Measurements from ENCODE around the gene MAPK12.
A peak's percentile ranks its signal among the peaks of the same experiment; 100 is the strongest.

Gene MAPK12

DNA sequence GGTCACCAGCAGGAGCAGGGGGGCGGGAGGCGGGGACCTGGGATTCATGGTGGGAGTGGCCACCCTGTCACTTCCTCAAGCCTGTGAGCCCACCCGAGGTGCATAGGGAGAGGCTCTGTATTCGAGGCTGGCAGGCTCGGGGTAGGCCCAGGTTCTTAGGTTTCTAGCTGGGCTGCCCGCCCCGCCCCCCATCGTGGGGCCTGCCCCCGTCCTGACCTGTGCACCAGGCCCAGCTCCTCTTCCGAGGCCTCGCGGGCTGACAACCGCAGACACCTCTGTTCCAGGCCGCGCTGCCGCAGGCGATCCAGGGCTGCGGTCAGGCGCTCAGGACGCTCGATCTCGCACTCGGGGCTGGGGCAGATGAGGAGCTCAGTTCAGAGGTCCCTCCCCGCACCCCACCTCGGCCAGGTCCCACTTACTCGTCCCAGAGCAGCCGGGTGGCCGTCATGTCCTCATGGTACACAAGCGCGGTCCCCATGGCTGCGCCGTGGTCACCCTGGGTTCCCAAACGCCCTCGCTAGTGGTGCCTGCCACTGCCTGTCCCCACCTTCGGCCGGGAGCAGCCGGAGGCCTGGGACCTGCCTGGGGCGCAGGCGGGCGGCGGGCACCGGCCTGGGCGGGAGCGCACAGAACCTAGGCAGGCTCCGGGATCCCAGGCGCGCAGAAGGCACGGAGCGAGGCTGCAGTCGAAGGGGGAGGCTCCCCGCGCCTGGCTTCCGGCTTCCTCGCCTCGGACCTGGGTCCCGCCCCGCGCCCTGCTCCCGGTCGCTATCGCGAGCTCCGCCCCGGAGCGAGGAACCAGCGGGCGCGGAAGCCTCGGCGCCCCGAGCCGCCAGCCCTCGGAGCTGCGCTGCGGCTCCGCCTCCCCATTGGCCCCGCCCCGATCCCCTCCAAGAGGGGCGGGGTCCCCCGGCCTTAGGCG is 10.7 kb downstream of the MAPK12 start, which contains the start of gene HDAC10:
Gene HDAC10 (minus strand): TSS at position 711 of the 922 bp plus-strand sequence. CDS start 233 bp downstream, at position 478.
- FAIRE-seq, result no peak

DNA sequence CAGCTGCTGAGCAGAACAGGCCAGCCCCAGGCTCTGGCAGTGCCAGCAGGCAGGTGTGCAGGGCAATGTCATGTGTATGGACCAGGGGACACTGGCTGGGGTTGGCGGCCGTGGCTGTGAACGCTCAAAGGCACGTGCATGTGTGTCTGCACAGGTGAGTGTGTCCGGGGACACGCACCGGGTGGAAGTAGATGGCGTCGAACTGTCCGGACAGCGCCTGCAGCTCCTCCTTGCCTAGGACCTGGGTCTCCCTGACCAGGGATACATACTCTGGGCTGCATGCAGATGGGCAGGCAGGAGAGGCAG is 11.3 kb downstream of the MAPK12 start:
- no peak for FAIRE-seq

DNA sequence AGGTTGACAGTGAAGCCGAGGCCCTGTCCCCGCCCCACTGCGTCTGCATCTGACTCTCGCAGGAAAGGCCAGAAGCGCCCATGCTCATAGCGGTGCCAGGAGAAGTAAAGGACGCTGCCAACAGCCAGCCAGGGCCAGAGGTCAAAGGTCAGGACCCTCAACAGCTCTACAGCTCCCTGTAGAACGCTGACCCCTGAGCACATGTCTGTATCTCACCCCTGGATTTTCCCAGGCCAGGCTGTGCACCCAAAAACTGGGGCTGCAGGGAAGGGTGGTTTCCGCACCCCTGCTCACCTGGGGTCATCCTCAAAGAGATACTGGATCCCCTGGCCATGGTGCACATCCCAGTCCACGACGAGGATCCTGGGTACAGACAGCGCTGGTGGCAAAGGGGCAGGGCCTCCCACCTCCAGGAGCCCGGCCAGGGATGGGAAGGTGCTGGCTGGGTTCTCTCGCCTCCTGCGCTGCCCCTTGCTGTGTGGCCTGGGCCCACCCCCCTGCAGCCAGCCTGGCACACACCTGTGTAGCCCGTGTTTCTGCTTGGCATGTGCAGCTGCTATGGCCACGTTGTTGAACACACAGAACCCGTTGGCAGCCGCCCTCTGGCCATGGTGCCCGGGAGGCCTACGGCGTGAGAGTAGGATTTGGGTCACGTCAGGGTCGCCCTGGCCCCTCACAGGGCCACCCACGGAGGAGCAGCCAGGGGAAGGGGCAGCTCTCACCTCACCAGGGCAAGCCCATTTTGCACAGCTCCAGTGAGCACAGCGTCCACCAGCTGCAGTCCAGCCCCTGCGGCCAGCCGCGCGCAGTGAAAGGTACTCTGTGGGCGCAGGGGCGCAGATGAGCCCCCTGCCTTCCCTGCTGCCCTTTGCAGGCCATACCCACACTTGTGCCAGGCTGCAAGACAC is 11.9 kb downstream of the MAPK12 start:
- FAIRE-seq, result no peak

DNA sequence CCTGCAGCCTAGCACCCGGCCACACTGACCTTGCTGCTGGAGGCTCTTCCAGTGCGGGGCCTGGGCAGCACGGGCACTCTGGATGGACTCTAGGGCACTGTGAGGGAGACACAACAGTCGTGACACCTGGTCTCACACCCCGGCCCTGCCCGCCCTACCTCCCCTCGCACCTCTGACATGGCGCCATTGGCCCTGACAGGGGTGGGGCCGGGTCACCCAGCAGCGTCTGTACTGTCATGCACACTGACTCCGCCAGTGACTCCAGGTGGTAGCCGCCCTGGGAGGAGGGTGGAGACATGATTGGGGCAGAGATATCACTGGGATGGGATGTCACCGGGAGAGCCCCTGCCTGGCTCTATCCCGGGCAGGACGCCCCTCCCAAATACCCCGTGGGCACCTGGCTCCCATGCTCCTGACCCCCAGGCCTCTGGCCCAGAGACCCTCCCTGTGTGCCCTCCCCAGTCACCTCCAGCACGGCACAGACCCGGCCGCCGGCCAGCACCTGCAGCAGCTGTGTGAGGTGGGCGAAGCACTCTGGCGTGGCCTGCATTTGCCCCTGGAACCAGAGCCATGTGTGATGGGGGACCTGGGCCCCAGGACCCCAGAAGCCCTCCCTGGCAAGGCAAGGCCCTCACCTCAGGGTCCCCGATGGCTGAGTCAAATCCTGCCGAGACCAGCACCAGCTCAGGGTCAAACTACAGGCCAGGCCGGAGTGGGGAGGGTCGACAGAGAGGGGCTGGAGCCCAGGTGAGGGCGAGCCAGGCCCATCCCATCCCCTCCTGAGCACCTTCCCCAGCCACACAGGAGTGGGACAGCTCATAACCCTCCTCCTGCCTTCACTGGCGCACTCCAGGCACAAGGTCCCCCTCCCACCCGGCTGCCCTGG is 13.0 kb downstream of the MAPK12 start:
- FAIRE-seq, result no peak

DNA sequence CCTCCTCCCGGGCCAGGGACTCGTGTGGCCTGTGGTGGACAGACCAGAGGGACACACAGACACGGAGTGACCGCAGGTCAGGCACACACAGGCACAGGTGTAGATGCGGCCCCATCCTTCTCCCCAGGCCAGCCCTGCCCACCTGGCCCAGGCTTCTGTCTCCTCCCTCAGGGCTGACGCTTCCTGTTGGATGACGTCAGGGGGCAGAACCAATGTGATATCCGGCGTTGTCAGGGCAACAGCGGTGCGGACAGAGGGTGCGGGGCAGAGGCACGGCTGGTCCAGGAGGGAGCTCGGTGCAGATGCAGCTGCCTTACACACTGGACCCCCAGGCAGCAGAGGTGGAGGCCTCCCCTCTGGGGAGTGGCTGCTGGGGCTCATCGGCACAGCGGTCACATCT is 13.7 kb downstream of the MAPK12 start:
- FAIRE-seq, result no peak

DNA sequence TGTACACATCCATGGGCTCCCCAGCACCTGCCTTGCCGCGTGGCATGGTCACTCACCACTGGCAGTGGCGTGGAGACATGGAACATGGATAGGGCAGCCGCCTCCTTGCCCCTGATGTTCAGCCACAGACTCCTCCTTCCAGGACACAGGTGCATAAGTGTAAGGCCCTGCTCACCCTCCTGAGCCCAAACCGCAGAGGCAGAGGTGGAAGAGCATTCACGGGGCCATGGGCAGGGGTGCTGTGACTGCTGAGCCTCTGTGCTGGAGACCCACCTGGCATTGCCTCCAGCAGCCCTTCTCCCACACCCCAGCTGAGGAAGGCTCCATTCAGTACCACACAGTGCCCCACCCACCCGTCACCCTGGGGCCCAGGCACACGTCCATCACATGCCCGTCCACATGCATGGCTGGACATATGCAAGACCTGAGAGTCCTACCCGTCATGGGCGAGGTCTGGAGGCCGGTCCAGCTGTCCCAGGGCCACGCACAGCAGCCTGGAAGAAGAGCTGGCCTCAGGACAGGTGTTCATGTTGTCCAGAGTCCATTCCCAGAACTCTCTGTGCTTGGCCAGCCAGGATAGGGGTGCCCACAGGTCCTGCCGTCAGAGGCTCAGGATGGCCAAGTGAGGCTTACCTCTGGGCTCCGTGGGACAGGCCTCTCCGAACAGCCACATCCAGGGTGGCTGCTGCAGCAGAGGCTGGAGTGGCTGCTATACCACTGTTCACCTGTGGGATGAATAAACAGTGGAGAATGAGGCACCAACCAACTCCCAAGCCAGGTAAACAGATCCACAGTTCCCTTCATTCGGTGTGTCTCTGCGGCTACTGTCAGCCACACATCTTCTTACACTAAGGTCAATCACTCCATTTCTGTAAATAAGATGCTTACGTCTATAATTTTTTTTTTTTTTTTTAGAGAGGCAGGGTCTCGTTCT is 15.0 kb downstream of the MAPK12 start:
- FAIRE-seq, result no peak

DNA sequence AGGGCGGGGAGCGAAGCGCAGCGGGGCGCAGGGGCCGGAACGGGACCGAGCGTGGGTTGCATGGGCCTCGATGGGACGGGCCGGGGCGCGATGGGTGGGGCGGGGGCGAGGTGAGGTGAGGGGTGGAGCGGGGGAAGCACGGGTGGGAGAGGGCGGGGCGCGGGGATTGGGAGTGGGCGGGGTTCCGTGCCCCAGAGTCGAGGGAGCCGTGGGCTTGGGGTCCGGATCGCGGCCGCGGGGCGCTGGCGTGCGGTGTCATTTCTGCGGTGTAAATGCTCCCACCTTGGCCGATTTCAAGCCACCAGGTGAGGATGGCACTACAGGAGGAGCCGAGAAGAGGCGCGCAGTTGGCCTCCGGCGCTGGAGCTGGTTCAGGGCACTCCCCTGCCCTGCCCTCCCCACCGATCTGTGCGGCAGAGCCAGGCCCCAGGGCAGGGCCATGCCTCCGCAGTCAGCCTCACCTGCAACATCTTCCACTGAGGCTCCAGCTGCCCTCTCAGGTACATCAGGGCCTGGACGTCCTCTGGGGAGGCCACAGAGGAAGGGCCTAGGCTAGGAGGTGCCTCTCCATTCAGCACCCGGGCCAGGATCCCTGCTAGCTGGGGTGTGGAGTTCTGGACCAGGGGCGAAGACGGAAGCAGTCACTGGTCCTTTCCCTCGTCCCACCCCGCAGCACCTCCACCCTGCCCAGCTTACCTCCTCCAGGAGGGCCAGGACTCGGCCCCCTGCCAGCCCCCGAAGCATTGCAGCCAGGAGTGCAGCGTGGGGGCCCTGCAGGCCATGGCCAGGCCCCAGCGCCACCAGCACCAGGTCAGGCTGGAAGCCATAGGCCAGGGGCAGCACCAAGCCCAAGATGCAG is 16.0 kb downstream of the MAPK12 start:
- FAIRE-seq, result no peak

DNA sequence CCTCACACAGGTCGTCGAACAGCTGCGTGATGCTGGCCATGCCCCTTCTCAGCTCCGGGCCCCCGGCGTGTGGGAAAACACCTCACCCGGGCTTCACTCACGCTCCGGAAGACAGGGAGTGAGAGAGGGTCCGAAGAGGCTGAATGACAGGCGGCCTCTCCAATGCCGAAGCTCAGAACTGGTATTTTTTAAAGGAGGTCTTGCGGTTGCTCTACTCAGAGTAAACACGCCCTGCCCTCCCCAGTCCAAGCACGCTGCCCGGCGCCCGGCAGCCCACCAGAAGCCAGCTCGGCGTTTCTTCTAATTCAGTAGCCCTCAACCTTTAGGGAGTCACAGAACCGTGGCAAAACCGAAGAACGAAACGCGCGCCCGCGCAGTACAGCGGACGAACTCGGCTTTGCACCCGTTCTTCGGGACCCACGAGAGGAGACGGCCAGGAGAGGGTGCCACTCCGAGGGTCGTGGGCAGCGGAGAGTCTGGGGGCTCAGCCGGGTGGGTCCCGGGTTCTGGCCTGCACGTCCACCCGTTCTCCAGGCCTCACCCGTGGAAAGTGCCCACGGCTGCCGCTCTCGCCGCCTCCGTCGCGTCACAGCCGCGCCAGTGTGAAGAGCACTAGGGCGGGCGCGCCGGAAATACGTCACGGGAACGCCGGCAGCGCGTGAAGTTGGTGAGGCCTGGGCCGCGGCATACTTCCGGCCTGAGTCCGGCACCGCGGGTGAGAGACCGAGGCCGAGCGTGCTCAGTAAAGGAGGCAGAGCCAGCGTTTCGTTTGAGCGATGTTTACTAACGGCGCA is 16.9 kb downstream of the MAPK12 start, which contains the start of gene TUBGCP6:
Gene TUBGCP6 (minus strand): TSS at position 604 of the 794 bp plus-strand sequence. CDS start 564 bp downstream, at position 40.
- peak; percentile 68 for FAIRE-seq

DNA sequence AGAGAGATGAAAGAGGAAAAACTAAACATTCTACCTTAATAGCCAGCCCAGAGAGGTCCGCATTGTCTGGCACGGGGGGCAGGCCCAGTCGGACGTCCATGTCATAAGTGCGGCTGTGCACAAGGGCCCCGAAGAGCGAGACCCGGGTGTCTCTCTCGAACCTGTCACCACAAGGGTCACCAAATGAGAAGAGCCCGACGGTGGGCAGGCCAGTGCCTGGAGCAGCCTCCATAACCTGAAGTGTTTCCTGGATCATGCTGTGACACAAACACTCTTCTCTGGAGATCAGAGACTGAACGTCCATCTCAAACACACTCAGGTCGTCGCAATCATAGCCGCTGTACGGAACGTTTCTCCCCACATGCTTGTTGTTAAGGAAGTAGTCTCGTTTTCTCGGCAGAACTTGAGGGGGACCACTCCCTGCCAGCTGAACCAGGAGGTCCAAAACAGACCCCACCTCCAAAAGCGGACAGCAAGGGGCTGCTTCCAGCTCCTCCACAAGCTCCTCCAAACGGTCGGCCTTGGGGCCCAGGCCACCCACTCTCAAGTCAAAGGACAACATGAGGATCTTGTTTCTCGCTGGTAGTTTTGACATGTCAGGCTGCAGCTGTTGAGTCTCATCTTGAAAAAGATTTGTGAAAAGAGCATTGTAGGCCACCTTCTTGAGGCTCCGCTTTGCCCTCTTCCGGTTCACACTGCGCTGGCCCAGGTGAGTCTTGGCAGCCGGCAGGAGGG is 17.6 kb downstream of the MAPK12 start:
- no peak for FAIRE-seq

DNA sequence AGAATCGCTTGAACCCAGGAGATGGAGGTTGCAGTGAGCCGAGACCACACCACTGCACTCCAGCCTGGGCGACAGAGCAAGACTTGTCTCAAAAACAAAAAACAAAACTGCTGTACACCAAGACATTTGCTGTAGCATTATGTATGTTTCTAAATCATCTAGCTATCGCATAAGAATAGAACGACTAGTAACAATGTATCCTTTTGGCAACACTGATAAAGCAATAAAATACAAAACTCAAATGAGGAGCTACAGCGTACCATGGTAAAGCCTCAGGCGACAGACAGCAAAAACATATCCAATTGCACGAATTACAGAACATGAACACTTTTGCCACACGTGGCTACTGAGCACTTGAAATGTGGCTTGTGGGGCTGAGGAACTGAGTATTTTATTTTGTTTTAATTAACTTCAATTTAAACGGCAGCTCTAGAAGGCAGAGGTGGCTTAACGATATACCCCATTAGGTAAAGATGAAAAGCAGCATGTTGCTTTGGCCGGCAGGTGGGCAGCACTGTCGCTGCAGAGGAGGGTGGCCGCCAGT is 19.0 kb downstream of the MAPK12 start:
- FAIRE-seq, result no peak

DNA sequence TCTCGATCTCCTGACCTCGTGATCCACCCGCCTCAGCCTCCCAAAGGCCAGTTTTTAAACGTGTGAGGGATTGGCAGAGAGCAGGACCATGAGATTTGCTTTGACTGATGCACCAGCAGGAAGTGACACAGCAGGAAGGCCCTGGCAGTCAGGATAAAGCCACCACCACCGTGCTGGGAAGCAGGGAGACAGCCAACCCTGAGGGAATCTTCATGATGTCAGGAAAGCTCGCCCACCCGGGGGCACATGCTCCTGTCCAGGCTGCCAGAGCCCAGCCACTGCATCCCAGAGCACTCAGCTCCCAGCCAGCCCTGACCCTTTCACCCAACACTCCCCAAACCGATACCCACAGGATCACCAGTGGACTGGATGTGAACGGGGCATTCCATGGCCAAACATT is 22.7 kb downstream of the MAPK12 start:
- FAIRE-seq, result no peak

DNA sequence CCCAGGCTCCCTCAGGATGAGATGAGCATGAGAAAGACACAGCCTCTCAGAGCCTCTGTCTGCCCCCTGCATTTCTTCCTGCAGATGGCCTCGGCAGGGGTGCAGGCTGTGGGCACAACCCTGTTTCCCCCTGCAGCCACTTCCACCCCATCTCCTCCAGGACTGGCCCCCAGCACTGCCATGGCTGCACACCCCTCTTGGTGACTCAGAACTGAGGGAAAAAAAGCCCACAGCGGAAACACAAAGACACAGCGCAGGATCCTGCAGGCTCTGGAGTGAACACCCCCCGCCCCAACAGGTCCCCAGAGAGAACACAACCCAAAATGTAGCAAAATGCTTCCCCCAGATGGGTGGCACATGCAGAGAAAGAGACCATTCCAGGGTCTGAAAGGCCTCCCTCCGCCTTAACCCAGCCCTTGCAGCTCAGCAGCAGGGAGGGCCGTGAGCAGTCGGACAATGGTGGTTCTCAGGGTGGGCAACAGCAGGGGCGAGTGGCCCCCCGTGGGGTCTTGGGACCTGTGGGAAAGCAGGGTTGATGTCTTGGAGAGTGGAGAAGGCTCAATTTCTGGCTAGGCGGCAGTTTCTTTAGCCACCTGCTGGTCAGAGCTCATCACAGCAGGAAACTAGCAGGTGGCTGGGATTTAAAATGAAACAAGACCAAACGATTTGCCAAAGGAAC is 24.6 kb downstream of the MAPK12 start:
- no peak for FAIRE-seq

DNA sequence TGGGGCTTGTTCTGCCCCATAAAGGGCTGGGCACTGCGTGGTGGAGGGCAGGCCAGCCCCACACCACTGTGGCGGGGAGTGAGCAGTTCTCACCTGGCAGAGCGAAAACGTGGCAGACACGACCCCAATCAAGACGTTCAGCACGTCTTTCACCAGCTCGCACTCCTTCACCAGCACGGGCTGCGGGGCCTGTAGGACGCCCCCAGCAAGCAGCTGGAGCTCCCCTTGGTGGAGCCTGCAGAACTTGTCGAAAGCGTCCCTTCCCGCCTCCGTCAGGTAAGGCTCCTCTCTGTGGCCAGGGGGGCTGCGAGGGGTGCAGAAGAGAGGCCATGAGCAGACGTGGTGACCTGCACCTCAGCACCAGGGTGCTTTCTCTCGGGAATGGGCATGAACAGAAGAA is 28.3 kb downstream of the MAPK12 start:
- no peak for FAIRE-seq

DNA sequence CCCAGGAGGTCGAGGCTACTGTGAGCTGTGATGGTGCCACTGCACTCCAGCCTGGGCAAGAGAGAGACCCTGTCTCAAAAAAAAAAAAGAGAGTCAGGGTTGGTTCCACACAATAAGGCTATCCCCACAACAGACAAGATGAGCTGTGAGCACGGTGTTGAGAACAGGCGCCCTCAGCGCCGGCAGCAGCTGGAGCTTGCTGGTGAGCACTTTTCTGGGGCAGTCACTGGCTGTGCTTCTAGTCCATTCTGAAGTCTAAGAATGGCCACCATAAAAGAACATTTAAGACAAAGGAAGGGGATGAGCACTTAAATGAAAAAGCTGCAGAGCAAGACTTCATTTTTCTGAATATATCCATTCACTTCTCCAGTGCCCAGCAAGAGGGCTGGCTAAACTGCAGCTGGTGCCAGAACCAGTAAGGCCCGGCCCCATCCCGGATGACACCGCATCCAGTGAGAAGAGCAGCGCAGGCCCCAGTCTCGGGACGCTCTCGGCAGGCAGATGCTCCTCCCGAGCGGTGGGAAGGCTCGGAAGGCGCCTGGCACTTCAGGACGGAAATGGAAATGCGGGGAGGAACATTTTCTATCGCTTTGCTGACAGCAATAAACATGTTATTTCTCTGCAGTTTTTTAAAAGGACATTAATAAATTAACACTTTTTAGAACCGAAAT is 28.9 kb downstream of the MAPK12 start:
- FAIRE-seq, result no peak

DNA sequence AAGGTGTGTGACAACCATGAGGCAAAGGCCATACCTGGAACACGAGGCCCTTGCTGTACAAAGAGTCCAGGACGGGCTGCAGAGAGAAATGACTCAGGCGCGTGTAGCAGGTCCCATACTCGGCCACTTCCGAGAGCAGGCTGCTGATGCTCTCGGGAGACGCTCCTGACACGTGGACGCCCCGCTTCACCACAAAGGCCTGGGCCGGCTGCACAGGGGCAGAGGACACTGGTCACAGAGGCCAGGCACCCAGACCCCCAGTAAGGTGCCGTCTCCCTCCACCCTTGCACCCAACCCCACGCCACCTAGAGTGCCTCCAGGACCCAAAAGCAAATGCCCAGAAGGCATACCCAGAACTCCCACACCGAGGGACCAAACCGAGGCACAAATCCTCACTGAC is 32.1 kb downstream of the MAPK12 start:
- FAIRE-seq, result no peak

DNA sequence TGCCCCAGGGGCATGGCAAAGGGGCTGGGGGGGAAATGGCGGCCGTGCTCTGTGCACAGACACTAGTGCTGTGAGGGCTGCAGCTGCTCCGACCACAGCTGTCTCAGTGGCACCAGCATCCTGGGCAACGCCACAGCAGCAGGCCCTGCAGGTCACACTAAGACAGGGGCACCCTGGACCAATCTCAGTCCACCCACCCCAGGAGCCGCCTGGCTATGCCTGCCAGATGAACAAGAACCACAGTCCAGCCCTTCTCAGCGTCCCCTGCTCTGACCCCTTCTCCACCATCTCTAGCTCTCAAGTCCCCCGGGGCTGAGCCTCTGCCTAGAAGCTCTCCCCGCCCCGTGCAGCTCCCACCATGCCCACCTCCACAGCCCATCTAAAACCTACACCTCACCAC is 33.1 kb downstream of the MAPK12 start:
- FAIRE-seq, result no peak

DNA sequence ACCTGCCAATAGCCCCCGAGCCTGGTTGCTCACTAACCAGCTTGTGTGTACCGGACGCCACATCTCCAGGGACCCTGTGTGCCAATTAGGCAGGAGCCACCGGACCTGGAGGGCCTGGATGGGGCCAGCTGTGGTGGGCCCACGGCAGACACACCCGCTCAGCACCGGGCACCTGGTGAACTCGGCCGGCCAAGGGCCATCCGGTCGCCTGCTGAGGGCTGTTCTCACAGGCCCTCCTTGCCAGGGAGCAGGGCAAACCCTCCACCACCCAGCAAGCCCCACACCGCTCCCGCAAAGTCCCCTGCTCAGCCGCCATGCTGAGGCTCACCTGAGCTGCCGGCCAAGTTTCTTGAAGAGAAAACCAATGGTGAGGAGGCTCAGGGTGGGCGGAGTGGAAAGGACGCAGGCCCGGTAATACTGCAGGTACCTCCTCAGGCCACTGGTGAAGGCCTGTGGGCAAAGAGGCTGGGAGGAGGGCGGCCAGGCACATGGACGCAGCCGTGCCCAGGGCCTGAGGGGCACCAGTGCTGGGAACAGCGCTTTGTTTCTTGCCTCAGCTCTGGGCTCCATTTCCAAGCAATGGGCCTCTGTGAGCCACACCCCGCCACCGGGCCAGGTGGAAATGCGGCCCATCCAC is 33.8 kb downstream of the MAPK12 start:
- FAIRE-seq, result no peak

Measured in endometrium (tissue), 2 donors.